IMR-90 (cell line): ENCODE data around the gene OARD1. TPM values are rescaled to one million over a fixed set of nuclear protein-coding genes. Genes with fewer than 3 reads are reported as not detected.

ENCODE experiments used
- ATAC-seq: fragments of 200-7000 bp; cut with Tn5 transposase; 2 replicates; pipeline ENCODE4 v1.9.1; 2020; ENCODE audit warnings: low read depth, mild to moderate bottlenecking, moderate library complexity
- BruUV-seq: library from RNA; stranded (reverse); fragments of 400-500 nt; replicated peaks from 2 replicates; lab custom pipeline; 2021; lab: Mats Ljungman, UMichigan
- CTCF ChIA-PET: fragments of 300-600 bp; formaldehyde crosslinking; extraction: SDS; loops from one replicate; lab custom pipeline; 2021; ENCODE audit warnings: antibody characterized with exemption; lab: Yijun Ruan, JAX
- POLR2A ChIA-PET: fragments of 300-600 bp; sonication (Branson Sonifier 250); formaldehyde crosslinking; loops from one replicate; lab custom pipeline; 2022; ENCODE audit warnings: antibody characterized with exemption; ENCODE audit not compliant: unreplicated experiment; lab: Charles Lee
- DNase-seq: peaks from one replicate; pipeline ENCODE4 v3.0.0; 2013
- H2AFZ ChIP-seq: replicated peaks from 2 replicates; pipeline ENCODE3; 2013; ENCODE audit warnings: low read length, mild to moderate bottlenecking; ENCODE audit not compliant: poor library complexity
- H2AK5ac ChIP-seq: 2 replicates; pipeline ENCODE4 v1.6.1; 2013; ENCODE audit warnings: low read depth, low read length, inconsistent platforms
- H2AK9ac ChIP-seq: replicated peaks from 2 replicates; pipeline ENCODE3; 2013; ENCODE audit warnings: mild to moderate bottlenecking, low read depth, low read length, moderate library complexity; ENCODE audit not compliant: poor library complexity
- H2BK120ac ChIP-seq: 2 replicates; pipeline ENCODE4 v1.6.1; 2013; ENCODE audit warnings: low read depth, low read length, inconsistent platforms
- H2BK15ac ChIP-seq: 3 replicates; pipeline ENCODE4 v1.6.1; 2013; ENCODE audit warnings: low read depth, low read length, inconsistent platforms
- H2BK20ac ChIP-seq: 2 replicates; pipeline ENCODE4 v1.6.1; 2013; ENCODE audit warnings: low read depth, mild to moderate bottlenecking, inconsistent platforms, low read length, moderate library complexity
- H2BK5ac ChIP-seq: 2 replicates; pipeline ENCODE4 v1.6.1; 2013; ENCODE audit warnings: mild to moderate bottlenecking, low read depth, low read length, inconsistent platforms; ENCODE audit not compliant: poor library complexity, severe bottlenecking
- H3K14ac ChIP-seq: replicated peaks from 2 replicates; pipeline ENCODE4 v1.6.1; 2013; ENCODE audit warnings: low read depth, low read length, inconsistent platforms
- H3K18ac ChIP-seq: 2 replicates; pipeline ENCODE4 v1.6.1; 2013; ENCODE audit warnings: low read depth, low read length, control low read depth
- H3K23ac ChIP-seq: 2 replicates; pipeline ENCODE4 v1.6.1; 2013; ENCODE audit warnings: low read depth, low read length, inconsistent platforms
- H3K27ac ChIP-seq: 2 replicates; pipeline ENCODE4 v1.5.1; 2013; ENCODE audit warnings: mild to moderate bottlenecking, control low read depth, low read length; ENCODE audit not compliant: insufficient read depth
- H3K27me3 ChIP-seq: 2 replicates; pipeline ENCODE4 v1.6.1; 2013; ENCODE audit warnings: low read length; ENCODE audit not compliant: control insufficient read depth, insufficient read depth
- H3K36me3 ChIP-seq: 2 replicates; pipeline ENCODE4 v1.6.1; 2013; ENCODE audit warnings: low read length, mixed read lengths; ENCODE audit not compliant: control insufficient read depth, insufficient read depth
- H3K4ac ChIP-seq: 2 replicates; pipeline ENCODE4 v1.6.1; 2013; ENCODE audit warnings: low read depth, low read length, inconsistent platforms
- H3K4me1 ChIP-seq: 2 replicates; pipeline ENCODE4 v1.6.1; 2013; ENCODE audit warnings: low read length, mixed read lengths; ENCODE audit not compliant: control insufficient read depth, insufficient read depth
- H3K4me2 ChIP-seq: 2 replicates; pipeline ENCODE4 v1.6.1; 2013; ENCODE audit warnings: low read depth, mild to moderate bottlenecking, control low read depth, low read length, moderate library complexity
- H3K4me3 ChIP-seq: 2 replicates; pipeline ENCODE4 v1.5.1; 2013; ENCODE audit warnings: low read depth, mild to moderate bottlenecking, control low read depth, low read length, moderate library complexity; ENCODE audit not compliant: insufficient read depth
- H3K56ac ChIP-seq: 2 replicates; pipeline ENCODE4 v1.6.1; 2013; ENCODE audit warnings: low read length, inconsistent platforms; ENCODE audit not compliant: insufficient read depth; ENCODE audit errors: extremely low read depth
- H3K79me1 ChIP-seq, 2 experiments: 2 replicates each; pipeline ENCODE4 v1.6.1; 2013; ENCODE audit warnings: low read length in 2 of 2, inconsistent platforms in 1 of 2, low read depth in 1 of 2
- H3K9ac ChIP-seq: 2 replicates; pipeline ENCODE4 v1.6.1; 2013; ENCODE audit warnings: low read depth, low read length, control low read depth
- H3K9me1 ChIP-seq: 2 replicates; pipeline ENCODE4 v1.6.1; 2013; ENCODE audit warnings: low read length, inconsistent platforms; ENCODE audit not compliant: insufficient read depth
- H3K9me3 ChIP-seq: 2 replicates; pipeline ENCODE4 v1.6.1; 2013; ENCODE audit warnings: low read length; ENCODE audit not compliant: control insufficient read depth, insufficient read depth
- H4K20me1 ChIP-seq: 2 replicates; pipeline ENCODE4 v1.6.1; 2013; ENCODE audit warnings: low read length, inconsistent platforms; ENCODE audit not compliant: insufficient read depth
- H4K5ac ChIP-seq: 2 replicates; pipeline ENCODE4 v1.6.1; 2013; ENCODE audit warnings: mild to moderate bottlenecking, low read depth, low read length, control low read depth
- H4K8ac ChIP-seq, 2 experiments: 2 replicates each; pipeline ENCODE4 v1.6.1; 2013; ENCODE audit warnings: low read depth in 2 of 2, low read length in 2 of 2, control low read depth in 1 of 2, inconsistent platforms in 1 of 2
- H4K91ac ChIP-seq: 2 replicates; pipeline ENCODE4 v1.6.1; 2013; ENCODE audit warnings: low read depth, low read length, inconsistent platforms; ENCODE audit not compliant: insufficient read depth
- CEBPB ChIP-seq: IDR thresholded peaks from 2 replicates; pipeline ENCODE4 v1.6.1; 2012; ENCODE audit warnings: low read depth, low read length, improper control_type of control experiment
- FOS ChIP-seq: fragments of 150-350 bp; IDR thresholded peaks from 2 replicates; pipeline ENCODE4 v1.6.1; 2016; ENCODE audit warnings: low read depth, low read length
- MAFK ChIP-seq: IDR thresholded peaks from 2 replicates; pipeline ENCODE4 v1.6.1; 2012; ENCODE audit warnings: low read depth, low read length, improper control_type of control experiment
- MXI1 ChIP-seq: IDR thresholded peaks from 2 replicates; pipeline ENCODE4 v1.6.1; 2012; ENCODE audit warnings: low read depth, mild to moderate bottlenecking, low read length, moderate library complexity, borderline replicate concordance
- NFE2L2 ChIP-seq: fragments of 150-350 bp; IDR thresholded peaks from 2 replicates; pipeline ENCODE4 v1.6.1; 2016; ENCODE audit warnings: low read depth, mild to moderate bottlenecking, low read length
- POLR2A ChIP-seq: IDR thresholded peaks from 2 replicates; pipeline ENCODE4 v1.6.1; 2012; ENCODE audit warnings: mild to moderate bottlenecking, low read depth, low read length
- RAD21 ChIP-seq: IDR thresholded peaks from 2 replicates; pipeline ENCODE4 v1.6.1; 2012; ENCODE audit warnings: low read length, improper control_type of control experiment
- RFX5 ChIP-seq: IDR thresholded peaks from 2 replicates; pipeline ENCODE4 v1.8.0; 2012; ENCODE audit warnings: low read depth, mild to moderate bottlenecking, low read length, moderate library complexity
- SMC3 ChIP-seq: fragments of 150-350 bp; IDR thresholded peaks from 2 replicates; pipeline ENCODE4 v1.6.1; 2016; ENCODE audit warnings: low read depth, mild to moderate bottlenecking, antibody characterized with exemption, low read length, moderate library complexity
- WGBS, 2 experiments: methylation state at CpG; one replicate each; pipeline versions ENCODE4 v1.1.5 to v1.1.7; 2013; ENCODE audit warnings: missing lambda C conversion rate in 2 of 2; ENCODE audit not compliant: insufficient read length in 1 of 2; ENCODE audit errors: extremely low coverage in 2 of 2; 5-methylcytosine and 5-hydroxymethylcytosine counted together
- dilution Hi-C: fragments of 300-500 bp; cut with HindIII; formaldehyde crosslinking; loops from one replicate; pipeline ENCODE4 v1.14.3; 2018; ENCODE audit warnings: low sequenced_read_pairs; ENCODE audit not compliant: unreplicated experiment
- in situ Hi-C: fragments of 300-500 bp; cut with MboI; formaldehyde crosslinking; loops from 3 replicates; pipeline ENCODE4 v1.14.3; 2019; ENCODE audit warnings: low sequenced_read_pairs, inconsistent platforms, mixed read lengths
- intact Hi-C: fragments of 100-400 bp; cut with micrococcal nuclease; formaldehyde crosslinking; loops from 2 replicates; pipeline ENCODE4 v1.10.0; 2022
- polyA plus RNA-seq, 3 experiments: library from polyadenylated mRNA; depleted of rRNA; stranded (reverse); fragments of >200 nt; gene quantifications; 2 replicates each; pipeline ENCODE4 v1.2.3, GENCODE V29; 2012; ENCODE audit warnings: low replicate concordance in 1 of 3
- total RNA-seq: library from RNA; depleted of rRNA; stranded (reverse); fragments of >200 nt; gene quantifications from 2 replicates; pipeline ENCODE4 v1.2.3, GENCODE V29; 2012
- TF ChIP-seq, protein P1 (sequence below): fragments of 150-350 bp; IDR thresholded peaks from 2 replicates; pipeline ENCODE4 v1.6.1; 2016; ENCODE audit warnings: low read depth, mild to moderate bottlenecking, low read length, moderate library complexity, borderline replicate concordance

The OARD1 gene
- total and polyA plus RNA-seq, 2 of the 4 experiments (the other 2 are of a cell fraction), result 2.3 to 5.5 TPM

DNA sequence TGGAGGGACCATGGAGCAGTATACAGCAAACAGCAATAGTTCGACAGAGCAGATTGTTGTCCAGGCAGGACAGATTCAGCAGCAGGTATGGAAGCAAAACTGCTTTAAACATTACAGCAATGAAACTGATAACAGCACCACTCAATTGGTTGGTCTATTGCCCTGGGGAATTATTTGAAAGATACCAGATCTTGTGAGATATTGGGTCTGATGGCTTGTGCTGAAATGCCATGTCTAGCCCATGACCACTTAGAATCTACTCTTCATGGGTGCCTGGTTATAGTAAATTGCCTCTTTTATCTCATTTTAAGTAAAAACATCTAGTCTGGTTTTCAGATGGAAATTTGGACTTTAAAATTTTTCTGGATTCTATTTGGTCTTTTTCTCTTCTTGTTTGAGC, 6.9 kb upstream of the OARD1 start:
- Histone ChIP-seq H3K27me3 (no peaks in the 10 kb centered on the region), H3K4ac (no peak overlapping the region), H4K91ac (no peak overlapping the region), H3K14ac (no peak overlapping the region), H3K9ac (no peak overlapping the region), H3K79me1 (peaks cover 30 to 33% of the 10 kb centered on the region in 2 experiments), H2BK20ac (no peak overlapping the region), H3K9me3 (no peaks in the 10 kb centered on the region), H2AK9ac (no peak overlapping the region), H2BK5ac (no peak overlapping the region), H3K56ac (no peak overlapping the region), H3K23ac (no peak overlapping the region), H4K5ac (no peak overlapping the region), H3K4me2 (no peak overlapping the region), H3K18ac (no peak overlapping the region), H2BK15ac (no peak overlapping the region), H4K20me1 (peaks cover 4% of the 10 kb centered on the region; the same call in 1 of the 2 replicates), H2AFZ (no peak overlapping the region), H2BK120ac (no peak overlapping the region), H3K4me1 (peaks cover 3% of the 10 kb centered on the region), H2AK5ac (no peak overlapping the region), H3K4me3 (no peak overlapping the region), H3K36me3 (peaks cover 11% of the 10 kb centered on the region), H4K8ac (no peak overlapping the region), H3K9me1 (peaks cover 6% of the 10 kb centered on the region), H3K27ac (no peak overlapping the region)
- ChIA-PET POLR2A (no interaction called here), CTCF (no interaction called here)
- TF ChIP-seq, protein P1, sequence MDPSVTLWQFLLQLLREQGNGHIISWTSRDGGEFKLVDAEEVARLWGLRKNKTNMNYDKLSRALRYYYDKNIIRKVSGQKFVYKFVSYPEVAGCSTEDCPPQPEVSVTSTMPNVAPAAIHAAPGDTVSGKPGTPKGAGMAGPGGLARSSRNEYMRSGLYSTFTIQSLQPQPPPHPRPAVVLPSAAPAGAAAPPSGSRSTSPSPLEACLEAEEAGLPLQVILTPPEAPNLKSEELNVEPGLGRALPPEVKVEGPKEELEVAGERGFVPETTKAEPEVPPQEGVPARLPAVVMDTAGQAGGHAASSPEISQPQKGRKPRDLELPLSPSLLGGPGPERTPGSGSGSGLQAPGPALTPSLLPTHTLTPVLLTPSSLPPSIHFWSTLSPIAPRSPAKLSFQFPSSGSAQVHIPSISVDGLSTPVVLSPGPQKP, result no peak
- no peak for TF ChIP-seq FOS
- TF ChIP-seq RAD21, result no peak
- no peak for TF ChIP-seq NFE2L2
- no peak for TF ChIP-seq MXI1
- TF ChIP-seq MAFK, result no peak
- no peak for TF ChIP-seq SMC3
- no peak for TF ChIP-seq CEBPB
- TF ChIP-seq RFX5, result no peak
- no peak for TF ChIP-seq POLR2A
- in situ Hi-C loops, result no loop called here
- dilution Hi-C loops, result no loop called here
- BruUV-seq, result no TSS peak
- intact Hi-C loops, result no loop called here
- ATAC-seq (no peak), DNase-seq (no peak)
- WGBS, 2 experiments, result 100% methylated on average over 1 of the region's 1 CpG; no CpG with 5 or more reads in 1 of the 2 experiments
